ENCODE results near the gene RPTOR. TPM values are rescaled to one million over a fixed set of nuclear protein-coding genes. Genes with fewer than 3 reads are reported as not detected.

The RPTOR gene
- total RNA-seq, 1 experiment from 2014 or later = 25.1 TPM

- TF ChIP-seq, protein P1, sequence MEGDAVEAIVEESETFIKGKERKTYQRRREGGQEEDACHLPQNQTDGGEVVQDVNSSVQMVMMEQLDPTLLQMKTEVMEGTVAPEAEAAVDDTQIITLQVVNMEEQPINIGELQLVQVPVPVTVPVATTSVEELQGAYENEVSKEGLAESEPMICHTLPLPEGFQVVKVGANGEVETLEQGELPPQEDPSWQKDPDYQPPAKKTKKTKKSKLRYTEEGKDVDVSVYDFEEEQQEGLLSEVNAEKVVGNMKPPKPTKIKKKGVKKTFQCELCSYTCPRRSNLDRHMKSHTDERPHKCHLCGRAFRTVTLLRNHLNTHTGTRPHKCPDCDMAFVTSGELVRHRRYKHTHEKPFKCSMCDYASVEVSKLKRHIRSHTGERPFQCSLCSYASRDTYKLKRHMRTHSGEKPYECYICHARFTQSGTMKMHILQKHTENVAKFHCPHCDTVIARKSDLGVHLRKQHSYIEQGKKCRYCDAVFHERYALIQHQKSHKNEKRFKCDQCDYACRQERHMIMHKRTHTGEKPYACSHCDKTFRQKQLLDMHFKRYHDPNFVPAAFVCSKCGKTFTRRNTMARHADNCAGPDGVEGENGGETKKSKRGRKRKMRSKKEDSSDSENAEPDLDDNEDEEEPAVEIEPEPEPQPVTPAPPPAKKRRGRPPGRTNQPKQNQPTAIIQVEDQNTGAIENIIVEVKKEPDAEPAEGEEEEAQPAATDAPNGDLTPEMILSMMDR (conservative IDR thresholded peaks at IDR 0.05) = no peak
- H3K23ac ChIP-seq (ENCODE audit: insufficient read length, low read depth, low read length) = no peak overlapping the region
- H3K18ac ChIP-seq (ENCODE audit: insufficient read length, low read depth, low read length) = no peak overlapping the region
- H3T11ph ChIP-seq (ENCODE audit: low read length) = no peak overlapping the region
- H4K20me1 ChIP-seq (ENCODE audit: control insufficient read depth, insufficient read depth, insufficient read length) = no peaks in the 10 kb centered on the region
- no peak overlapping the region for H3K4me2 ChIP-seq (ENCODE audit: insufficient read depth, insufficient read length, low read length)
- H3K4me1 ChIP-seq (ENCODE audit: insufficient read depth, low read length) = no peaks in the 10 kb centered on the region
- no peak overlapping the region for H3K14ac ChIP-seq (ENCODE audit: insufficient read depth, low read length)
- no peaks in the 10 kb centered on the region for H3K27me3 ChIP-seq (ENCODE audit: insufficient read depth, low read length)
- WGBS (ENCODE audit: extremely low coverage, insufficient read length, low lambda C conversion rate) = no CpG with 5 or more reads among the region's 33 CpGs
- H2BK120ac ChIP-seq (ENCODE audit: low read depth, low read length, poor library complexity, severe bottlenecking) = no peak overlapping the region
- no peak overlapping the region for H2AK5ac ChIP-seq (ENCODE audit: insufficient read length, low read length)
- no peaks in the 10 kb centered on the region for H3K4me1 Mint-ChIP-seq
- H3K4me3 Mint-ChIP-seq = no peak overlapping the region
- no peak overlapping the region for H3K56ac ChIP-seq (ENCODE audit: insufficient read length, low read depth, low read length)
- no peak overlapping the region for H3K27ac ChIP-seq (ENCODE audit: insufficient read length, low read depth, low read length)
- no peak overlapping the region for H3K9ac ChIP-seq (ENCODE audit: extremely low read depth, insufficient read length, low read length)
- H3K9me3 Mint-ChIP-seq = peaks cover 9 to 14% of the 10 kb centered on the region in 2 experiments
- H2BK15ac ChIP-seq (ENCODE audit: low read depth, low read length) = no peak overlapping the region
- no peak overlapping the region for H4K8ac ChIP-seq (replicated peaks; ENCODE audit: insufficient read length, low read depth, low read length)
- no peak overlapping the region for H4K5ac ChIP-seq (ENCODE audit: insufficient read length, low read depth, low read length)
- no peak for DNase-seq
- no peaks in the 10 kb centered on the region for H3K23me2 ChIP-seq (ENCODE audit: insufficient read length, low read depth, low read length, poor library complexity, severe bottlenecking)
- peaks cover 4% of the 10 kb centered on the region; the same call in 1 of the 2 replicates for H3K27me3 Mint-ChIP-seq (ENCODE audit: low read depth)
- no peaks in the 10 kb centered on the region for H3K79me2 ChIP-seq (ENCODE audit: insufficient read depth, low read length)
- H2BK12ac ChIP-seq (ENCODE audit: insufficient read length, low read depth, low read length) = no peak overlapping the region
- peaks cover 8% of the 10 kb centered on the region for H3K9me3 ChIP-seq (ENCODE audit: control insufficient read depth, low read depth, low read length)
- H2AFZ ChIP-seq (ENCODE audit: low read length) = no peak overlapping the region
- H4K91ac ChIP-seq (ENCODE audit: insufficient read length, low read depth, low read length) = no peak overlapping the region
- H3K79me1 ChIP-seq (ENCODE audit: insufficient read depth, low read depth, low read length, poor library complexity, severe bottlenecking) = no peaks in the 10 kb centered on the region
- H2BK5ac ChIP-seq (ENCODE audit: insufficient read length, low read length) = no peak overlapping the region
- no peak overlapping the region for H3K27ac Mint-ChIP-seq
- H2BK20ac ChIP-seq (ENCODE audit: low read depth, low read length, poor library complexity, severe bottlenecking) = no peak overlapping the region
- peaks cover 16 to 20% (median 19%) of the 10 kb centered on the region in 3 experiments for H3K36me3 Mint-ChIP-seq (ENCODE audit: insufficient read depth in 1 of 3, low read depth in 3 of 3)
- no peak overlapping the region for H3K4ac ChIP-seq (ENCODE audit: low read depth, low read length)
Observed at GRCh38 chr17:80917716-80918560, 373.3 kb downstream of the RPTOR start.

Measured in H9 (cell line).